Measurements from ENCODE around the gene SLC39A2.
"Not testable (repeated sequence)": the region's sequence is repeated elsewhere in the genome, so short reads cannot be mapped to it uniquely, and the experiment has no call there.

The SLC39A2 gene

GRCh38 chr14:20997115-20997514 lies 2.0 kb upstream of the SLC39A2 start:
- no peak for DNase-seq (ENCODE audit: low read depth)

DNA sequence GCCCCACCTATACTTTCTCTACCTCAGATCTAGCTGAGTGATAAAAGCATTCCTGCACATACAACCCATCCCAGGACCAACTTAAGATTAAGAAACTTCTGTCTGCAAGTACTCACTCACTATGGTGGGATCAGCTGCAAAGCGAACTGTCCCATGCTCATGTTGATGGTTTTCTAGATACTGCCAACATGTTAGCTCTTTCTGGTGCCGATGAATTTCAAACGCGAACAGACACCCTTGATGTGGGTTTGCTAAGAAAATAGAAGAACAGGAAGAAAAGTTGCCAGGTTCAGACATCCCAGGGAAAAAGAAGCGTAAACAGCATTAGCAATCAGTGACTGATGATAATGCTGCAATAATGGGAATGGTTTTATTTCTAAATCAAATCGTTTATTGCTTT lies 1.5 kb upstream of the SLC39A2 start:
- no peak for DNase-seq (ENCODE audit: low read depth)

DNA sequence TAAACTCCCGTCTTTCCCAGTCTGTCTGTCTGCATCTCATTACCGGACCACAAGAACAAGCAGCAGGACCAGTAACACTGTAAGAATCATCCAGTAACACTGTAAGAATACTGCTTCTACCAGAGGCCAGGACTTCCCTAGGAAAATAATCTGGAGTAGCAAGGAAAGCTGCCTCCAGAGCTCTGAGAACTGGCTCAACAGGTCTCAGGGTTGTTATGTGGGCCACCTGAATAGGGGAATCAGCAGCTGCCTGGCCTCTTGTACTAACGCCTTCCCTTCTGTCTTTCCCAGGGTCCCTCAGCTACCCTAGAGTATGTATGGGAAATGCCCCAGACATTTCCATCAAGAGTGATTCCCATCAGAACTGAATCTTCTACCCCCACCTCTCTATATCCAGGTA lies 954 bp upstream of the SLC39A2 start:
- DNase-seq (ENCODE audit: low read depth), result no peak

- DNase-seq (ENCODE audit: low read depth), result no peak
Measured at GRCh38 chr14:20999591-20999990, 498 bp downstream of the SLC39A2 start.

- DNase-seq (ENCODE audit: low read depth), result no peak
Measured at GRCh38 chr14:21001218-21001617, 2.1 kb downstream of the SLC39A2 start.

GRCh38 chr14:21003788-21004346 lies 4.8 kb downstream of the SLC39A2 start:
- no peak for DNase-seq (ENCODE audit: low read depth)

DNA sequence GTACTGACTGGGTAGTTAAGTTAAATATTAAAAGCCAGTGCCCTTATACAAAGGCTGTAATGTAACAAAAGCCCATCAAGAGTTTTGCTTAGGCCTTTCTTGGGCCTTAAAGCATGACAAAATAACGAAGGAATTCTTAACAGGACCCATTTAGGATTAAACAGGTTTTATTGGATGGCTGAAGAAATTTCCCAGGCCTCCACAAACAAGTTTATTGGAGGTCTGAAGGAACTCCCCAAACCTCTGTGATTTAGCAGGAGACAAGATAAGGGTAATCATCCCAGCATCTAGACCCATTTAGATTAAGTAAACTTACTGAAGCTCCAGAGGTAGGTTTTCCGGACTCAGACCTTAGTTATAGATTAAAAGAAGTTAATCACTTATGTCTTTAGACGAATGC lies 10.6 kb downstream of the SLC39A2 start:
- not testable (repeated sequence) for DNase-seq (ENCODE audit: low read depth)

DNA sequence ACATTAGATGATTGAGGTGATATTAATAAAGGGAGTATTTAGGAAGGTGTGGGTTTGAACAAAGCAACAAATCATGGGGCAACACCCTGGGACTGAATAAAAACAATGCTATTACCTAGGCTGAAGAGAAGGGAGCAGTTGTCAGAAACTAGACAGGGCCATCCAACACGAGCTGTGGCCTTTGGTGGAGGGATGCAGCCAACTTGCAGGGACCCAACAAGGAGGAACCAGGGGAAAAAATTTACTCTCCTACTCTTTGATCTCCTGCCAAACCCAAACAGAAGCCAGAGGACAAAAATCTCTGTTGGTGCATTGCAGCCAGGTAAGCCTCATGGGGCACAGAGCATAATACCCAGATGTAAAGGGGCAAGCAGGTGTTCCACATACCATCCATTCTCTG lies 12.0 kb downstream of the SLC39A2 start:
- DNase-seq (ENCODE audit: low read depth), result no peak

DNA sequence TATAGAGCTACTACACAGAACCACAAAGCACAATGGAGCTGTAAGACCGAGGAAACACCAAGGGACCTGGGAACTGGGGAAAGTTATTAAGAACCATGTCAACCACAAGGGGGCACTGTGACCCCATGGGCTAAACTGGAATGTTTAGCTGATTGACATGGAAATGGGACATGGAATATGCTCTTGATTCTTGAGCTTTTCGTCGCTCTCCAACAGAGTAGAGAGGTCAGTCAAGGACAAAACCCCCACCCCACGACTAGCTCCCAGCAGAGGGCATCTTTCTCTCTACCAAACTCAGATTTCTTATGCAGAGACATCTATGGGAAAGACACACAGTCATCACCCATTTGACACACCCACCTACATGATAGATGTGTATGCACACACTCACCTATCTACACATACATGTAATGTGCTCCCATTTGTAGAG lies 15.7 kb downstream of the SLC39A2 start:
- DNase-seq (ENCODE audit: low read depth), result peak; percentile 73

- no peak for DNase-seq (ENCODE audit: low read depth)
Measured at GRCh38 chr14:21015312-21015711, 16.2 kb downstream of the SLC39A2 start.

DNA sequence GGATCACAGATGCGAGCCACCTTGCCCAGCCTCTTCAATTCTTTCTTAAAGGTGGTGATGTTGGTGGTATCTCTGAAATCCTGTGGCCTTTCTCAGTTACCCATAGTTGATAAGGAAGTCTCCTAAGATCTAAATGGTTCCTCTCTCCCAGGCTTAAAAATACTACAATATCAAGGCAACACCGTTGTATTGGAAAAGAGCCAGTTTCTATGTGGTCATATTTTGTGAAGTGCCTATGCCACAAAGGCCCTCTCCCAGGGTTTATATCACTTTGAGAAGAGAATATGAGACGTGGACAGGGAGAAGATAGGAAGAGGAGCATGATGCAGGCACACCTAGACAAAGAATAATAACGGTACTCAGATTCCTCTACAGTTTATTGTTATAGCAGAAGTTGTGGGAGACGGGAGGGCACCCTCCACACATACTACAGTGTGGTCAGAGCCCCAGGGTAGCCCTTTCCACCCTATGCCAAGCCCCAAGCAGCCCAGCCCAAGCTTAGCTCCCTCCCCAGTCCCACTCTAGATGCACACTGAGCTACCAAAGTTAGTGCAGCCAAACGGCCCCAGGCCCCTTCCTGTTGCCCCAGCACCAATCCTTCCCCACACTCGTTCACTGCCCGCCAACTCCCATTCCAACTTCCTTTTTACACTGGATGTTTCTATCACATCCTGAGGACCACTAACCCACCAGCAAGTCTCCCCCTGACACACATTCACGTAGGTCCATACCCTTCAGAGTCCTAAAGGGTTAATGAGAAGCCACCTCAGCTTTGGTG lies 17.5 kb downstream of the SLC39A2 start:
- no peak for DNase-seq (ENCODE audit: low read depth)

- DNase-seq (ENCODE audit: low read depth), result no peak
Measured at GRCh38 chr14:21017528-21018245, 18.6 kb downstream of the SLC39A2 start.

DNA sequence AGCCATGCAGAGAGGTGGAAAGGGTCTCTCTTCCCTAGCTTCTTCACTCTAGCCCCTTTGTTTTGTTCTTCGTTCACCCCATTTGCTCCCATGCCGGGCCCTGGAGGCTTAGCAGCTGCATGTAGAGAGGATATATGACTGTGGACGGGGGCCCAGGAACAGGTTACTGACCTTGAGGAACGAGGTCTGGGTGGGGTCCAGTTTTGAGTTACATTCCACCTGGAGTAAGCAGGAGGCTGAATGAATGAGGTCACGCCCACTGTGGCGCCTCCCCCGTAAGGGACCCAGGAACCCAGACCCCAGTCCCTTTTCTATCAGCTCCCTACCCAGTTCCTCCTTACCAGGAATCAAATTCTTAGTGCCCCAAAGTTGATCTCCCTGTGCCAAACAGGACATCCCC lies 19.2 kb downstream of the SLC39A2 start:
- DNase-seq (ENCODE audit: low read depth), result no peak

DNA sequence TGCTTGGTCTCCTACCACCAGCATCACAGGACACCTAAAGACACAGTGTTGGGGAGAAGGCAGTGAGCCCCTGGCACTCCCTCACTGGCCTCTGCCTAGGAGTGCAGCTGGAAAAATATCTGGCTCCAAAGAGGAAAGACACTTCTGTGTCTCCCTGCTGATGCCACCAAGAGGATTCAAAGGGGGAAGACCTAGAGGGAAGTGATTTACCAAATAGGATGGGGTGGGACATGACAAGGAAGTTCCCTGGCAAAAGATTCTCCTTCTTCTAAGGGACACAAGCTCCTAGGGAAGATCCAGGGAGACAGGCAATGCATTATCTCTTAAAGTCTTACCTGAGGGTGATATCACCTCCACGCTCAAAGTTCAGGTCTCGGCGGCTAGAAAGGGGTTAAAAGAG lies 19.7 kb downstream of the SLC39A2 start:
- no peak for DNase-seq (ENCODE audit: low read depth)

DNA sequence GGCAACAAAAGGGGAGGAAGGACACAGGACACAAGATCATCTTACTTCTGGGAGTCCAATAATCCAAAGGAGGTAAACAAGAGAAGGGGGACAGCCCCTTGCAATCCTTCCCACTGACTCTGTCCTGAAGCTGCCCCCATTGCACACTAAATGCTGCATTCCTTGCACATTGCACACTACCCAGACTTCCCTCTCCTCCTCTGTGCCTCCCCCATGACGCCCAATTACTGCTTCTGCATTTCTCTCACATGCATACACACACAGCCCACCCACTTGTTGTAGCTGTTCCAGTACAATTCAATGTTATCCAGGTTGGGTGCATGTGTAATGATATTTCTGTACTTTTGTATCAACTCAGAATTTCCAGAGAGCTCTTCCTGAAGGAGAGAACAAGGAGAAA lies 20.3 kb downstream of the SLC39A2 start:
- no peak for DNase-seq (ENCODE audit: low read depth)

- no peak for DNase-seq (ENCODE audit: low read depth)
Measured at GRCh38 chr14:21020977-21021545, 22.0 kb downstream of the SLC39A2 start.

- DNase-seq (ENCODE audit: low read depth), result no peak
Measured at GRCh38 chr14:21022686-21023085, 23.6 kb downstream of the SLC39A2 start.

- DNase-seq (ENCODE audit: low read depth), result no peak
Measured at GRCh38 chr14:21023174-21023573, 24.1 kb downstream of the SLC39A2 start.

GRCh38 chr14:21023817-21024584 lies 24.9 kb downstream of the SLC39A2 start:
- DNase-seq (ENCODE audit: low read depth), result no peak

- peak; percentile 74 for DNase-seq (ENCODE audit: low read depth)
Measured at GRCh38 chr14:21024585-21025370, 25.7 kb downstream of the SLC39A2 start, which contains the start of gene NDRG2. NDRG2 (minus strand) TSS chr14:21025061; CDS start chr14:21023315, 1,746 bp downstream.

Measured in T follicular helper cell (primary cell).